ENCODE data around the gene CLDN4. TPM values are rescaled to one million over a fixed set of nuclear protein-coding genes. Genes with fewer than 3 reads are reported as not detected.

Gene CLDN4
- total RNA-seq, 1 experiment from 2014 or later: 15.6 TPM

DNA sequence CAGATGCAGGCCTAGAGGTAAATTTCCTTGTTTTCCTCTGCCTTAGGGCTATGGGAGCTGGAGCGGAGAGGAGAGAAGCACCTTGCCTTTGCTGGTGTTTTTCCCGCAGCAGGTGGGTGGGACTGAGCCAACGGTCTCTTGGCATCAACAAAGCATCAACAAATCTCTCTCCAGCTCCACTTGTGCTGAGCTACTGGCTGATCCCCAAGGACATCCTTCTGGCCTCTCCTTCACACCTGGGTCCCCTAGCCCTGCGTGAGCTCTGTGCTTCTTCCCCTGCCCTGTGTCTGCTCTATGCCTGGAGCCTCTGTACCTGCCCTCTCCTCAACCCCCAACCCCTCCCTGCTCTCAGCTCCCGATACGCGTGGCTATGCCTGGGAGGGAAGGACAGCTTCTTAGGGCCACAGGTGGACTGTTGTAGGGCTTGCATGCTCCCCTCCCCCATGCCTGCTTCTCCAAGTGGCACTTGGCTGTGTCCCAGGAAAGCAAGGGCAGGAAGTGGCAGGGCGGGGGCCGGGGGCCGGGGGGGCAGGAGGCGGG lies 3.2 kb upstream of the CLDN4 start:
- Histone ChIP-seq H3K9ac (ENCODE audit: extremely low read depth, insufficient read length, low read length) (no peak overlapping the region), H2AFZ (ENCODE audit: low read length) (no peak overlapping the region), H3K79me1 (ENCODE audit: insufficient read depth, low read depth, low read length, poor library complexity, severe bottlenecking) (no peaks in the 10 kb centered on the region), H2BK5ac (ENCODE audit: insufficient read length, low read length) (no peak overlapping the region), H2BK120ac (ENCODE audit: low read depth, low read length, poor library complexity, severe bottlenecking) (no peak overlapping the region), H3K9me3 (ENCODE audit: control insufficient read depth, low read depth, low read length) (no peaks in the 10 kb centered on the region), H3K4ac (ENCODE audit: low read depth, low read length) (no peak overlapping the region), H3K56ac (ENCODE audit: insufficient read length, low read depth, low read length) (no peak overlapping the region), H3K23me2 (ENCODE audit: insufficient read length, low read depth, low read length, poor library complexity, severe bottlenecking) (peaks cover 9% of the 10 kb centered on the region), H3T11ph (ENCODE audit: low read length) (no peak overlapping the region), H4K20me1 (ENCODE audit: control insufficient read depth, insufficient read depth, insufficient read length) (no peaks in the 10 kb centered on the region), H4K8ac (replicated peaks; ENCODE audit: insufficient read length, low read depth, low read length) (no peak overlapping the region), H4K5ac (ENCODE audit: insufficient read length, low read depth, low read length) (no peak overlapping the region), H2BK20ac (ENCODE audit: low read depth, low read length, poor library complexity, severe bottlenecking) (no peak overlapping the region), H2BK15ac (ENCODE audit: low read depth, low read length) (no peak overlapping the region), H4K91ac (ENCODE audit: insufficient read length, low read depth, low read length) (no peak overlapping the region), H2BK12ac (ENCODE audit: insufficient read length, low read depth, low read length) (no peak overlapping the region), H3K4me2 (ENCODE audit: insufficient read depth, insufficient read length, low read length) (peak overlapping the region; percentile 12), H3K27ac (ENCODE audit: insufficient read length, low read depth, low read length) (peak overlapping the region; percentile 13), H3K27me3 (ENCODE audit: insufficient read depth, low read length) (no peaks in the 10 kb centered on the region), H3K23ac (ENCODE audit: insufficient read length, low read depth, low read length) (no peak overlapping the region), H3K79me2 (ENCODE audit: insufficient read depth, low read length) (no peaks in the 10 kb centered on the region), H3K4me1 (ENCODE audit: insufficient read depth, low read length) (peaks cover 14% of the 10 kb centered on the region; the same call in 1 of the 2 replicates), H3K14ac (ENCODE audit: insufficient read depth, low read length) (peak overlapping the region; percentile 10; the same call in 1 of the 2 replicates), H3K18ac (ENCODE audit: insufficient read length, low read depth, low read length) (peak overlapping the region; percentile 9), H2AK5ac (ENCODE audit: insufficient read length, low read length) (no peak overlapping the region)
- Mint-ChIP-seq H3K4me3 (peak overlapping the region; percentile 22 to 29; a peak in 3 of 5 replicates), H3K4me1 (peaks cover 64 to 69% of the 10 kb centered on the region in 2 experiments), H3K9me3 (no peaks in the 10 kb centered on the region; a peak in 1 of 5 replicates), H3K36me3 (ENCODE audit: insufficient read depth in 1 of 3, low read depth in 3 of 3) (no peaks in the 10 kb centered on the region), H3K27ac (peak overlapping the region; percentile 10 to 86 (median 80); a peak in 6 of 7 replicates), H3K27me3 (ENCODE audit: low read depth) (peaks cover 27% of the 10 kb centered on the region)
- peak; percentile 90 for DNase-seq
- TF ChIP-seq, protein P1, sequence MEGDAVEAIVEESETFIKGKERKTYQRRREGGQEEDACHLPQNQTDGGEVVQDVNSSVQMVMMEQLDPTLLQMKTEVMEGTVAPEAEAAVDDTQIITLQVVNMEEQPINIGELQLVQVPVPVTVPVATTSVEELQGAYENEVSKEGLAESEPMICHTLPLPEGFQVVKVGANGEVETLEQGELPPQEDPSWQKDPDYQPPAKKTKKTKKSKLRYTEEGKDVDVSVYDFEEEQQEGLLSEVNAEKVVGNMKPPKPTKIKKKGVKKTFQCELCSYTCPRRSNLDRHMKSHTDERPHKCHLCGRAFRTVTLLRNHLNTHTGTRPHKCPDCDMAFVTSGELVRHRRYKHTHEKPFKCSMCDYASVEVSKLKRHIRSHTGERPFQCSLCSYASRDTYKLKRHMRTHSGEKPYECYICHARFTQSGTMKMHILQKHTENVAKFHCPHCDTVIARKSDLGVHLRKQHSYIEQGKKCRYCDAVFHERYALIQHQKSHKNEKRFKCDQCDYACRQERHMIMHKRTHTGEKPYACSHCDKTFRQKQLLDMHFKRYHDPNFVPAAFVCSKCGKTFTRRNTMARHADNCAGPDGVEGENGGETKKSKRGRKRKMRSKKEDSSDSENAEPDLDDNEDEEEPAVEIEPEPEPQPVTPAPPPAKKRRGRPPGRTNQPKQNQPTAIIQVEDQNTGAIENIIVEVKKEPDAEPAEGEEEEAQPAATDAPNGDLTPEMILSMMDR (conservative IDR thresholded peaks at IDR 0.05): no peak
- no CpG with 5 or more reads among the region's 11 CpGs for WGBS (ENCODE audit: extremely low coverage, insufficient read length, low lambda C conversion rate)
